PFSK-1 (cell line): ENCODE results near the gene ARHGAP28.

ENCODE experiments used
- FOXP2 ChIP-seq: optimal IDR thresholded peaks from 2 replicates; pipeline ENCODE3; 2011; ENCODE audit warnings: borderline replicate concordance, control low read depth, inconsistent platforms; ENCODE audit not compliant: insufficient read depth; ENCODE audit errors: extremely low read length, extremely low read depth
- POLR2AphosphoS5 ChIP-seq: IDR thresholded peaks from 2 replicates; pipeline ENCODE4 v1.6.1; 2012; ENCODE audit warnings: low read depth, mild to moderate bottlenecking, control low read depth, low read length, moderate library complexity
- SIN3A ChIP-seq: IDR thresholded peaks from 2 replicates; pipeline ENCODE4 v1.6.1; 2012; ENCODE audit warnings: mild to moderate bottlenecking, low read length, moderate library complexity, borderline replicate concordance; ENCODE audit not compliant: insufficient read depth
- TAF1 ChIP-seq: IDR thresholded peaks from 2 replicates; pipeline ENCODE4 v1.6.1; 2012; ENCODE audit warnings: low read length, control low read depth, borderline replicate concordance; ENCODE audit not compliant: insufficient read depth
- TF ChIP-seq, protein P1 (sequence below), 2 experiments: IDR thresholded peaks; 2 replicates each; pipeline versions ENCODE4 v1.6.1 to v1.8.0; 2011 to 2012; ENCODE audit warnings: low read depth in 2 of 2, low read length in 2 of 2, control low read depth in 1 of 2, inconsistent platforms in 1 of 2, mild to moderate bottlenecking in 1 of 2, moderate library complexity in 1 of 2; ENCODE audit not compliant: insufficient read depth in 1 of 2

ARHGAP28 gene

DNA sequence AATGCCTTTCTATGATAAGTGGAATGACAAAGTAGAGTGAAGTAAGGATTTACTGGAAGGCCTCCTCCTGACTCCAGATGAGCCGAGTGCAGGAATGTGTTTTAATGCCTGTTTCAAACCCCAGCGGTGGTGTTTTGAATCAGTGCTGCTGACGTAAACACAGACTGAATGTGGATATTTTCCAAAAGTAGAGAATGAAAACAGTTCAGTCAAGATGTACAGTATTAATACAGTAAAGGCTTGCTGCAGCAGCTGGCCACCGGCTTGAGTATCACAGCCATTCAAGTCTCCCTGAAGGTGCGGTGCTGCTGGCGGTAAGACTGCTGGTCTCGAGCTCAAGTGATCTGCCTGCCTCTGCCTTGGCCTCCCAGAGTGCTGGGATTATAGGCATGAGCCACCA is 46.7 kb downstream of the ARHGAP28 start:
- TF ChIP-seq SIN3A = no peak

DNA sequence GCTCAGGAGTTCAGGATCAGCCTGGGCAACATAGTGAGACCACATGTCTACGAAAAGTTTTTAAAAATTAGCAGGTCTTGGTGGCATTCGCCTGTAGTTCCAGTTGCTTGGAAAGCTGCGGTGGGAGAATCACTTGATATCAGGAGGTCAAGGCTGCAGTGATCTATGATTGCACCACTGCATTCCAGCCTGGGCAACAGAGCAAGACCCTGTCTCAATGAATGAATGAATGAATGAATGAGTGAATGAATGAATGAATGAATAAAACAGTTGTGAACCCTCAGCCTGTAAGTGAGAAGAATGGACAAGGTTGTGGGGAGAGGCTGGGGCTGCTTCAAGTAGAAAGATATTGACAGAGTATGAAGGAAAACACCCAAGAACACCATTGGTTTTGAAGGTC is 48.0 kb downstream of the ARHGAP28 start:
- TF ChIP-seq FOXP2 (no peak), SIN3A (no peak), POLR2AphosphoS5 (no peak), TAF1 (no peak)
- TF ChIP-seq, protein P1, sequence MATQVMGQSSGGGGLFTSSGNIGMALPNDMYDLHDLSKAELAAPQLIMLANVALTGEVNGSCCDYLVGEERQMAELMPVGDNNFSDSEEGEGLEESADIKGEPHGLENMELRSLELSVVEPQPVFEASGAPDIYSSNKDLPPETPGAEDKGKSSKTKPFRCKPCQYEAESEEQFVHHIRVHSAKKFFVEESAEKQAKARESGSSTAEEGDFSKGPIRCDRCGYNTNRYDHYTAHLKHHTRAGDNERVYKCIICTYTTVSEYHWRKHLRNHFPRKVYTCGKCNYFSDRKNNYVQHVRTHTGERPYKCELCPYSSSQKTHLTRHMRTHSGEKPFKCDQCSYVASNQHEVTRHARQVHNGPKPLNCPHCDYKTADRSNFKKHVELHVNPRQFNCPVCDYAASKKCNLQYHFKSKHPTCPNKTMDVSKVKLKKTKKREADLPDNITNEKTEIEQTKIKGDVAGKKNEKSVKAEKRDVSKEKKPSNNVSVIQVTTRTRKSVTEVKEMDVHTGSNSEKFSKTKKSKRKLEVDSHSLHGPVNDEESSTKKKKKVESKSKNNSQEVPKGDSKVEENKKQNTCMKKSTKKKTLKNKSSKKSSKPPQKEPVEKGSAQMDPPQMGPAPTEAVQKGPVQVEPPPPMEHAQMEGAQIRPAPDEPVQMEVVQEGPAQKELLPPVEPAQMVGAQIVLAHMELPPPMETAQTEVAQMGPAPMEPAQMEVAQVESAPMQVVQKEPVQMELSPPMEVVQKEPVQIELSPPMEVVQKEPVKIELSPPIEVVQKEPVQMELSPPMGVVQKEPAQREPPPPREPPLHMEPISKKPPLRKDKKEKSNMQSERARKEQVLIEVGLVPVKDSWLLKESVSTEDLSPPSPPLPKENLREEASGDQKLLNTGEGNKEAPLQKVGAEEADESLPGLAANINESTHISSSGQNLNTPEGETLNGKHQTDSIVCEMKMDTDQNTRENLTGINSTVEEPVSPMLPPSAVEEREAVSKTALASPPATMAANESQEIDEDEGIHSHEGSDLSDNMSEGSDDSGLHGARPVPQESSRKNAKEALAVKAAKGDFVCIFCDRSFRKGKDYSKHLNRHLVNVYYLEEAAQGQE (IDR thresholded peaks at IDR 0.05; ENCODE audit: insufficient read depth in 1 of 2, low read depth in 2 of 2, low read length in 2 of 2) = no peak

DNA sequence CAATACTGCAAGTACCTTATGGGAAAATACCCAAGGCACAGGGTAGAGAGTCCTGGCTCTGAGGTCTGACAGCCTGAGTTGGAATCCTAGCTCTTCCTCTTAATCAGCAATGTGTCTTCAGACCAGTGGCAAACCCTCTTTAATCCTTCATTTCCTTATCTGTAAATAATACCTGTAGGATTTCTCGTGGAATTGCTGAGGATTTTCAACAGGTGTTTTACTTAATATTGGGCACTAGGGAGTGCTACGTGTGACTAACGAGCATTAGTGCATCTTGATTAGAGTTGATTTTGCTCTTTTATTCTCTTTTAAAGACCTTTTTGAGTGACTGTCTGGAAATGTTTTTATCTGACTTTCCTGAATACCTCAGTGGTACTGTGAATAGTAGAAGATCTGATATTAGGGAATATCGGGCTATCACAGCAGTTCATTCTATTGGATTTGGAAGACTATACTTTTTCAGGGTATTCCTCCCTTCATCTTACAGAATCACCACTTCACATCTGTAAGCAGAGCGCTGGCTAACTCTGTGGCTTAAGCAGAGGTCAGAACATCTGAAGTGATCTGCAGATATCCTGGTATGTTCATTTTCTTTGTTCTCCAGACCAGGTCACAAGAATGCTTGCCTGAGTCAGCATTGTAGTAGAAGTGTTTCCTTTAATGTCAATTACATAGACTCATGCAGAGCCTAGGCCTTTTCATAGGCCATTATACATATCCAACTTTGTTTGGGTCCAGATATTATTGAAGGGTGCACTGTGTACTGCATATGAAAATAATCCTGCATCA is 49.1 kb downstream of the ARHGAP28 start:
- no peak for TF ChIP-seq FOXP2
- TF ChIP-seq POLR2AphosphoS5 = no peak
- no peak for TF ChIP-seq SIN3A
- TF ChIP-seq, protein P1 (IDR thresholded peaks at IDR 0.05; ENCODE audit: insufficient read depth in 1 of 2, low read depth in 2 of 2, low read length in 2 of 2) = no peak
- TF ChIP-seq TAF1 = no peak

DNA sequence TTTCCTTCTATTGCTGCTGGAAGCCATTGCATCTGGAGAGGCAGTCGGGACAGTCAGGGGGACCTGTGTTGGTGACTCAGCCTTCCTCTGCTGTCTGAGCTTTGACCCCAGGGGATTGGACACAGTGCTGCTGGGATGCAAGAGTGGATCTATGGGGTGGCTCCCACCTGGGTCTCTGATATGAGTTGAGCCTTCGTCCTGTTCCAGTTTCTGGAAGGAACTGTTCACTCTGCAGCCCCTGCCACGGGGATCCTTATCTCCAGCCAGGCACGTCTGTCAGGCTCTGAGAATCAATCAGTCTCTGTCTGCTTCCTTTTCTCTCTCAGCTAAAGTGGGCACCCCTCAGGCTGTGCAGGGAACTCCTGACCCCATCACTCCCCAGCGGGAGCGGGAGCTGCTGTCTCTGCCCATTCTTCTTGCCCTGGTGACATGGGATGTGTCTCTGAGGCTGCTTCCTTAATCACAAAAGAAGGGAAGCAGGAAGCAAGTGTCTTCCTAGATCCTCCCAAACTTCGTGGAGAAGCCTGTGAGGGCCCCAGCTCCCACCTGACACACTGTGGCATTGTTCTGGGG is 51.7 kb downstream of the ARHGAP28 start:
- TF ChIP-seq TAF1 (no peak), FOXP2 (no peak), SIN3A (no peak), POLR2AphosphoS5 (no peak)
- TF ChIP-seq, protein P1 (IDR thresholded peaks at IDR 0.05; ENCODE audit: insufficient read depth in 1 of 2, low read depth in 2 of 2, low read length in 2 of 2) = no peak

GRCh38 chr18:6781796-6782195 is 52.3 kb downstream of the ARHGAP28 start:
- TF ChIP-seq TAF1 (no peak), SIN3A (no peak), FOXP2 (no peak), POLR2AphosphoS5 (no peak)
- TF ChIP-seq, protein P1 (IDR thresholded peaks at IDR 0.05; ENCODE audit: insufficient read depth in 1 of 2, low read depth in 2 of 2, low read length in 2 of 2) = no peak
